ENCODE results near the gene RLN2. TPM values are rescaled to one million over a fixed set of nuclear protein-coding genes. Genes with fewer than 3 reads are reported as not detected.

Gene RLN2
- polyA plus RNA-seq, 4 donors = 3.0 to 4.3 (median 3.6) TPM

GRCh38 chr9:5274770-5275169 lies 29.7 kb downstream of the RLN2 start:
- no peak for DNase-seq (ENCODE audit: low read depth in 4 of 4, low spot score in 2 of 4)

- no peak for DNase-seq (ENCODE audit: low read depth in 4 of 4, low spot score in 2 of 4)
Measured at GRCh38 chr9:5269249-5269715, 35.2 kb downstream of the RLN2 start.

- DNase-seq (ENCODE audit: low read depth in 4 of 4, low spot score in 2 of 4) = no peak
Measured at GRCh38 chr9:5265939-5266338, 38.6 kb downstream of the RLN2 start.

- DNase-seq (ENCODE audit: low read depth in 4 of 4, low spot score in 2 of 4) = no peak
Measured at GRCh38 chr9:5264219-5264595, 40.3 kb downstream of the RLN2 start.

GRCh38 chr9:5263351-5264218 lies 40.9 kb downstream of the RLN2 start:
- no peak for DNase-seq (ENCODE audit: low read depth in 4 of 4, low spot score in 2 of 4)

Other genes with a start within 250 kb of the RLN2 start
- 1 to 10 TPM in 1 of 4 donors, under 1 TPM in 3; 0.19 to 1.3 (median 0.41) TPM for gene INSL6, start 119.1 kb downstream of the RLN2 start, polyA plus RNA-seq (ENCODE audit: insufficient read length in 4 of 4)
- gene INSL4, start 73.3 kb downstream of the RLN2 start, polyA plus RNA-seq (ENCODE audit: insufficient read length in 4 of 4) = not detected
- gene RLN1, start 35.2 kb upstream of the RLN2 start, polyA plus RNA-seq (ENCODE audit: insufficient read length in 4 of 4) = under 1 TPM; 0.41 to 0.89 (median 0.61) TPM
- 10 to 100 TPM; 32.1 to 45.8 (median 39.6) TPM for gene PLGRKT, start 133.2 kb upstream of the RLN2 start, polyA plus RNA-seq (ENCODE audit: insufficient read length in 4 of 4)
- gene CD274, start 145.8 kb upstream of the RLN2 start, polyA plus RNA-seq (ENCODE audit: insufficient read length in 4 of 4) = 1 to 10 TPM in 1 of 4 donors, under 1 TPM in 3; 0.62 to 1.5 (median 0.70) TPM
- under 1 TPM; 0.06 to 0.25 (median 0.13) TPM for gene PDCD1LG2, start 205.8 kb upstream of the RLN2 start, polyA plus RNA-seq (ENCODE audit: insufficient read length in 4 of 4)